ENCODE measurements around the gene ATP11C.
"Not testable (repeated sequence)": the region's sequence is repeated elsewhere in the genome, so short reads cannot be mapped to it uniquely, and the experiment has no call there.

The ATP11C gene

GRCh38 chrX:139924069-139924695 lies 8.7 kb downstream of the ATP11C start:
- no peak for DNase-seq

- DNase-seq, result not testable (repeated sequence)
These were observed 11.7 kb downstream of the ATP11C start for GRCh38 chrX:139921142-139921541.

GRCh38 chrX:139920316-139920715 lies 12.5 kb downstream of the ATP11C start:
- no peak for DNase-seq

DNA sequence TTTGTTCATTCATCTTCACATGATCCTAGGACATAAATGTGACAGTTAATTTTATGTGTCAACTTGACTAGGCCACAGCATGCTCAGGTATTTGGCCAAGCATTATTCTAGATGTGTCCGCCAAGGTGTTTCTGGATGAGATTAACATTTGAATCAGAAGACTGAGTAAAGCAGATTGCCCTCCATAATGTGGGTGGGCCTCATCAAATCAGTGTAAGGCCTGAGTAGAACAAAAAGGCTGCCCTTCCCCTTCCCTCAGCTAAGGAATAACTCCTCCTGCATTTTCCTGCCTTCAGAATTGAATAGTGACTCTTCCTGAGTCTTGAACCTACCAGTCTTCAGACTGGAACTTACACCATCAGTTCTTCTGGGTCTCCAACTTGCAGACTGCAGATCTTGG lies 18.4 kb downstream of the ATP11C start:
- DNase-seq, result no peak

DNA sequence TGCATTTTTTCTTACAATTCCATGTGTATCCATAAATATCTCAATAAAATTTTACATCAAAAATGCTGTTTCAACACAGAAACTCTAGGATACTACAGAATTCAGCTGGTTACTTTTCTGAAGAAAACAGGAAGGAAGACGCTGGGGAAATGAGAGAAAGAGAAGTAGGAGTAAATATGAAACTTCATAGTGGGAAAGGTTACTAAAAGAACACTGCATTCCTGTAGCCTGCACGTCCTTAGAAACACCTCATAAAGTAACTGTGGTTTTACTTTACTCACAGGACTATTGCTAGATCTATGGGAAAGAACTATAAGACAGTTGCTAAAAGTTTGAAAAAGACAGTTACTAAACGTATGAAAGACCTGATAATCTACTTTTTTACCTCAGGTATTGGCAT lies 23.1 kb downstream of the ATP11C start:
- DNase-seq, result no peak

DNA sequence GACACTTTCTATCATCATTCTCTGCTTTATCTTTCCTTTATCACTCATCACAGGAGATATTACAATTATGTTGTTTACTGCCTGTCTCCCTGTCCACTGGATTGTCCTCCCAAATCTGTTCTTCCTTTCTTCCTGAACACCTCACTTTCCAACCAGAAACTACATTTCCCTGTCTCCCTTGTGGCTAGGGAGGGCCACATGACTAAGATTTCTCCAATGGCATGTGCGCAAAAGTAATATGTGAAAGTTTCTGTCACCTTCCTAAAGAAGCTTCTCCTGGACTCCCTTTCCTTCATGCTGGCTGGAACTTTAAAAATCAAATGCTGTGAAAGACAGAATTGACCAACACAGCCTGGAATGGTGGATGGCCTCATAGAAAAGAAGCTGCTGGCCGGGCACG lies 25.8 kb downstream of the ATP11C start:
- no peak for DNase-seq

- DNase-seq, result no peak
These were observed 27.1 kb downstream of the ATP11C start for GRCh38 chrX:139905743-139906142.

DNA sequence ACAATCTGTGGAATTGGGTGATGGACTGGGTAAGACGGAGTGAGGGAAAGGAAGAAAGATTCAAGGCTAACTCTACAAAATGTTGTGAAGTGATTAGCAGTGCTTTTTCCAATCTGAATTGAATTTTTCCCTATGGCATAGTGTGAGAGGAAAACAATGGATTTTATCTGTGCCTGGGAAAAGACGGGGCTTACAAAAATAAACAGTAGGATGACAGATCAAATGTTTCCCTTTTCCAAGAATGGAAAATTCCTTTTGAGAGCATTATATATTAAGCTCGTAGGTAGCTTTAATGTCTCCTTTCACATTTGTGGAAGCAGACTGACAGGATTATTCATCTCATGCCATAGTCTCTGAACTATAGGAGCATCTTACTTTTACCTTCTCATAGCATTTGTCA lies 27.8 kb downstream of the ATP11C start:
- no peak for DNase-seq

GRCh38 chrX:139903210-139903609 lies 29.6 kb downstream of the ATP11C start:
- DNase-seq, result no peak

DNA sequence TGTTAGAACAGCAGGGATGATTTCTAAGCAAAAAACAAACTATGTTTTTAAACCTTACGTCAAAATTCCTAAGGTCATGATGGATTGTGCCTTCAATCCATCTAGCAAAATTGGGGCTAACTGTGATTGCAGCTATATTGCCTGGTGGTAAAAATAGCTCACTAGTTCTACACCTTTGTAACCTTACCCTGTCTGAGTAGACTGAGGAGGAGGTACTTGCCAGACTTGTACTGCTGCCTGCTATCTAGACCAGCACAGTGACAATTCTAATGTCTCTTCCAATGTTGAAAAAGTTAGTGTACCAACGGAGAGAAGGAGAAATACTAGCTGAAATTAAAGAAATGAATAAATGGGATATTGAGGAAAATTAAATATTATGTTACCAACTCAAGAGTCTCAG lies 30.3 kb downstream of the ATP11C start:
- no peak for DNase-seq

DNA sequence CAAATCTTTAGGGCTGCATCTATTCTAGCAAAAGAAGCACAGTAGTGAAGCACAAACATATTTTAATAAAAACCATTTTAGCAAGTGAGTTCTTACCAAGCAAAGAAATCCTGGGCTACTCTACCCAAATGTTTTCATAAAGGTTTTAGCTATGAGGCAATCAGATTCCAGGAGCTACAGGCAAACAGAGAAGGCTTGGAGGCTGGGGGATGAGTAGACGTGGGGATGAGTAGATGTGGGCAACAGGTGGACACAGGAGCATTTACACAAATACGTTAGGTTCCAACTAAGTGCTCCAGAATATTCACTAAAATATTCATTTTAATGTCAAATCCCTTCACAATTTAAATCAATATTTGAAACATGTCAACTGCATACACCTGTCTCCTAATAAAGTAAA lies 34.5 kb downstream of the ATP11C start:
- no peak for DNase-seq

- DNase-seq, result no peak
These were observed 40.3 kb downstream of the ATP11C start for GRCh38 chrX:139892512-139892911.

GRCh38 chrX:139890991-139891700 lies 41.7 kb downstream of the ATP11C start:
- no peak for DNase-seq

GRCh38 chrX:139889760-139890159 lies 43.1 kb downstream of the ATP11C start:
- DNase-seq, result no peak

- no peak for DNase-seq
These were observed 48.9 kb downstream of the ATP11C start for GRCh38 chrX:139883984-139884383.

DNA sequence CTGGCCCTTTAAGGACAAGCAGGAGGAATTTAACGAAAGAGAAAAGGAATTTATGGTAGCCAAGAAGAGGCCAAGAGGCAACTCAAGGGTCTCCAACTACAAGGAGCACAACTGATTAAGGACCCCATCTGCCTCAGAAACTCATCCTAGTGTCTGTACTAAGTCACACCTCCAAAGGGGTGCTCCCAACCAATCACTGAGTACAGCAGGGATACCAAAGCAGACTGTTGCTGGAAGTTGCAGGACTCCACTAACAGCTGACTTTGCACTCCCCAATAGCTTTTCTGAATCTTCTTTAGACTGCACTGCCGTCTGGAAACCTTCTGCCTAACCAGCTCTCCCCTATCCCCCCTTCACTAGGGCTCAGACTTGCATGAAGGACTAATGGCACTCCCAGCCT lies 50.6 kb downstream of the ATP11C start:
- DNase-seq, result no peak

- no peak for DNase-seq
These were observed 51.3 kb downstream of the ATP11C start for GRCh38 chrX:139881572-139881971.

GRCh38 chrX:139881130-139881529 lies 51.7 kb downstream of the ATP11C start:
- no peak for DNase-seq

GRCh38 chrX:139877710-139878414 lies 55.0 kb downstream of the ATP11C start:
- DNase-seq, result no peak

DNA sequence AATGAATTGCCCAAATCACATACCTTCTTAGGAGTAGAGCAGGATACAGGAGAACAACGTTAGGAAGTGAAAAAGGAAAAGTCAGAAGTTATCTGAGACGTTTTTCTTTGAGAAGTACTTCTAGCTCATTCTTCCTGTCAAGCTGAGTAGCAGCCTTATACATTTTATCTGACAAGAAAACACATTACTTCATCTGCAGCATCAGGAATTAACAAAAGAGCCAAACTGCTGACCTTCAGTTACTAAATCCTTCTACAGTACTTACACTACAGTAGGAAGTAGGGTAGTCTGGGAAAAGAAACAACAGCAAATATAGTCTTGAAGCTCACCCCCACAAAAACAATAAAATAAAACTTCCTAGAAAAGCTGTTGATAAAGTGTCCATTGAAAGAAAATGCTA lies 57.0 kb downstream of the ATP11C start:
- DNase-seq, result no peak

DNA sequence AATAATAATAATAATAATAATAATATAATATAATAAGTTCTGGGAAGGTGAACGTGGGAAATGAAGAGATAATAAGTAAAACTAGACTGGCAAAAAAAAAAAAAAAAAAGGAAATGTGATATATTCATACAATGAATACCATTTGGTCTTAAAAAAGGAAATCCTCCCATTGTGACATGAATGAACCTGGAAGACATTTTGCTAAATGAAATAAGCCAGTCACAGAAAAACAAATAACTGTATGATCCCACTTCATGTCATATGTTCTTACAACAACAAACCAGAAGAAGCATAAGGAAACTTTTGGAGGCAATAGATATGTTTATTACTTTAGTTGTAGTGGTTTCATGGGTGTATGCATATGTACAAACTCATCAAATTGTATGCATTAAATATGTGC lies 63.1 kb downstream of the ATP11C start:
- DNase-seq, result no peak

GRCh38 chrX:139864640-139865039 lies 68.2 kb downstream of the ATP11C start:
- DNase-seq, result no peak

DNA sequence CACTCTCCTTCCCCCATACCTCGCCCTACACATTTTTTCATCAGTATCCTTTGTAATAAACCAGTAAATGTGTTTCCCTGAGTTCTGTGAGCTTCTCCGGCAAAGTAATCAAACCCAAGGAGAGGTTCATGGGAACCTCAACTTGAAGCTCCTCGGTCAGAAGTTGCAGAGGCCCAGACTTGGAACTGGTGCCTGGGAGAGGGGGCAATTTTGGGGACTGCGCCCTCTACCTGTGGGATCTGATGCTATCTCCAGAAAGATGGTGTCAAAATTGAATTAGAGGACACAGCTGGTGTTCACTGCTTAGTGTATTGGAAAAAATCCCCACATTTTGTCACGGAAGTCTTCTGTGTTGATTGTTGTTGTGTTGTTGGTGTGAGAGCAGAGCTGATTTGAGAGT lies 70.6 kb downstream of the ATP11C start:
- DNase-seq, result no peak

DNA sequence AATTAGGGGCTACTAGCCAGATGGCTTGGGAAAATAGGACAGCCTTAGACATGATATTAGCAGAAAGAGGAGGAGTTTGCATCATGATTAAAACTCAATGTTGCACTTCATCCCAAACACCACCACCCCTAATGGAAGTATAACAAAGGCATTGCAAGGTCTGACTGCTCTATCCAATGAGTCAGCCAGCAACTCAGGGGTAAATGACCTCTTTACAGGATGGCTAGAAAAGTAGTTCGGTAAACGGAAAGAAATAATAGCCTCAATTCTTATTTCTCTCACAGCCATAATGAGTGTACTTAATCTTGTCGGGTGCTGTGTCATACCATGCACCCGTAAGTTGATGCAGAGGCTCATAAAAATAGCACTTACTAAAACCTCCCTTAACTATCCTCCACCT lies 76.0 kb downstream of the ATP11C start:
- not testable (repeated sequence) for DNase-seq

Measured in activated CD4-positive, alpha-beta T cell treated with anti-CD3 and anti-CD28 coated beads for 4 hours (primary cell).